HEK293 (cell line): ENCODE results near the gene SLC25A20.

ENCODE experiments used
- CTCF ChIP-seq: fragments of 450-650 bp; formaldehyde crosslinking; IDR thresholded peaks from 2 replicates; pipeline ENCODE4 v1.5.1; 2016; ENCODE audit warnings: missing biosample characterization, missing genetic modification characterization
- ZNF426 ChIP-seq: fragments of 450-650 bp; formaldehyde crosslinking; IDR thresholded peaks from 2 replicates; pipeline ENCODE4 v1.5.1; 2017; ENCODE audit warnings: missing biosample characterization, missing genetic modification characterization, mild to moderate bottlenecking, inconsistent platforms, moderate library complexity
- ZXDB ChIP-seq: fragments of 450-650 bp; formaldehyde crosslinking; IDR thresholded peaks from 2 replicates; pipeline ENCODE4 v1.5.1; 2016; ENCODE audit warnings: missing biosample characterization, missing genetic modification characterization

GRCh38 chr3:48835650-48836366 is 62.9 kb downstream of the SLC25A20 start:
- TF ChIP-seq ZNF426 (tag by site-specific recombination) (no peak), CTCF (no peak), ZXDB (tag by site-specific recombination) (no peak)
